Adipocyte (in vitro differentiated cells): ENCODE results near the gene SLC9C1.

ENCODE experiments used
- DNase-seq: peaks from one replicate; pipeline ENCODE4 v3.0.0-alpha.2; 2015; ENCODE audit warnings: low read depth
- H3K27me3 ChIP-seq: replicated peaks from 2 replicates; pipeline ENCODE4 v1.7.0; 2013; ENCODE audit warnings: mild to moderate bottlenecking, low read length, moderate library complexity; ENCODE audit not compliant: control insufficient read depth, insufficient read depth
- H3K36me3 ChIP-seq: 2 replicates; pipeline ENCODE4 v1.7.0; 2013; ENCODE audit warnings: low read length, mild to moderate bottlenecking, moderate library complexity; ENCODE audit not compliant: control insufficient read depth, insufficient read depth, severe bottlenecking
- H3K4me1 ChIP-seq: 2 replicates; pipeline ENCODE4 v1.7.0; 2013; ENCODE audit warnings: mild to moderate bottlenecking, low read length, moderate library complexity; ENCODE audit not compliant: control insufficient read depth, insufficient read depth
- H3K4me3 ChIP-seq: 2 replicates; pipeline ENCODE4 v1.7.0; 2013; ENCODE audit warnings: mild to moderate bottlenecking, low read length, moderate library complexity
- H3K9ac ChIP-seq: 2 replicates; pipeline ENCODE4 v1.7.0; 2013; ENCODE audit warnings: mild to moderate bottlenecking, low read length, moderate library complexity
- H3K9me3 ChIP-seq: 2 replicates; pipeline ENCODE4 v1.7.0; 2013; ENCODE audit warnings: mild to moderate bottlenecking, low read length, moderate library complexity; ENCODE audit not compliant: control insufficient read depth

The SLC9C1 gene

GRCh38 chr3:112303764-112304325 is 9.8 kb upstream of the SLC9C1 start:
- no peaks in the 10 kb centered on the region for H3K27me3 ChIP-seq
- peak; percentile 42 for DNase-seq
- H3K9ac ChIP-seq, result peak overlapping the region; percentile 71
- H3K36me3 ChIP-seq, result no peaks in the 10 kb centered on the region
- H3K4me1 ChIP-seq, result peaks cover 30% of the 10 kb centered on the region
- no peaks in the 10 kb centered on the region for H3K9me3 ChIP-seq
- peak overlapping the region; percentile 81 for H3K4me3 ChIP-seq

- DNase-seq, result peak; percentile 28
- Histone ChIP-seq H3K9ac (peak overlapping the region; percentile 71), H3K36me3 (no peaks in the 10 kb centered on the region), H3K4me1 (peaks cover 27% of the 10 kb centered on the region), H3K4me3 (peak overlapping the region; percentile 81), H3K27me3 (no peaks in the 10 kb centered on the region), H3K9me3 (no peaks in the 10 kb centered on the region)
Observed at GRCh38 chr3:112302881-112303763, 9.1 kb upstream of the SLC9C1 start.

- Histone ChIP-seq H3K9me3 (no peaks in the 10 kb centered on the region), H3K9ac (peak overlapping the region; percentile 71), H3K36me3 (no peaks in the 10 kb centered on the region), H3K4me3 (peak overlapping the region; percentile 81), H3K4me1 (peaks cover 19% of the 10 kb centered on the region), H3K27me3 (no peaks in the 10 kb centered on the region)
- DNase-seq, result peak; percentile 25
Observed at GRCh38 chr3:112302150-112302830, 8.3 kb upstream of the SLC9C1 start.

- no peak overlapping the region for H3K4me3 ChIP-seq
- no peak for DNase-seq
- H3K27me3 ChIP-seq, result no peaks in the 10 kb centered on the region
- H3K4me1 ChIP-seq, result peaks cover 17% of the 10 kb centered on the region
- H3K9ac ChIP-seq, result no peak overlapping the region
- no peaks in the 10 kb centered on the region for H3K36me3 ChIP-seq
- H3K9me3 ChIP-seq, result no peaks in the 10 kb centered on the region
Observed at GRCh38 chr3:112298781-112299180, 4.8 kb upstream of the SLC9C1 start.

- Histone ChIP-seq H3K36me3 (no peaks in the 10 kb centered on the region), H3K9ac (no peak overlapping the region), H3K27me3 (no peaks in the 10 kb centered on the region), H3K4me3 (no peak overlapping the region), H3K9me3 (no peaks in the 10 kb centered on the region), H3K4me1 (peaks cover 13% of the 10 kb centered on the region)
- DNase-seq, result no peak
Observed at GRCh38 chr3:112297714-112298113, 3.7 kb upstream of the SLC9C1 start.

GRCh38 chr3:112289011-112289410 is 5.0 kb downstream of the SLC9C1 start:
- no peak for DNase-seq
- H3K9ac ChIP-seq, result no peak overlapping the region
- peaks cover 9% of the 10 kb centered on the region for H3K4me1 ChIP-seq
- no peak overlapping the region for H3K4me3 ChIP-seq
- peaks cover 7% of the 10 kb centered on the region for H3K9me3 ChIP-seq
- no peaks in the 10 kb centered on the region for H3K27me3 ChIP-seq
- no peaks in the 10 kb centered on the region for H3K36me3 ChIP-seq

GRCh38 chr3:112280266-112280665 is 13.8 kb downstream of the SLC9C1 start:
- no peak overlapping the region for H3K4me3 ChIP-seq
- no peaks in the 10 kb centered on the region for H3K9me3 ChIP-seq
- H3K27me3 ChIP-seq, result peaks cover 8% of the 10 kb centered on the region
- DNase-seq, result no peak
- peaks cover 5% of the 10 kb centered on the region for H3K4me1 ChIP-seq
- H3K36me3 ChIP-seq, result no peaks in the 10 kb centered on the region
- H3K9ac ChIP-seq, result no peak overlapping the region

GRCh38 chr3:112273536-112273935 is 20.5 kb downstream of the SLC9C1 start:
- DNase-seq, result no peak
- no peak overlapping the region for H3K9ac ChIP-seq
- peaks cover 5% of the 10 kb centered on the region for H3K4me1 ChIP-seq
- no peaks in the 10 kb centered on the region for H3K9me3 ChIP-seq
- H3K27me3 ChIP-seq, result no peaks in the 10 kb centered on the region
- H3K4me3 ChIP-seq, result no peak overlapping the region
- H3K36me3 ChIP-seq, result no peaks in the 10 kb centered on the region

GRCh38 chr3:112261742-112262141 is 32.3 kb downstream of the SLC9C1 start:
- no peak overlapping the region for H3K9ac ChIP-seq
- no peak for DNase-seq
- H3K4me1 ChIP-seq, result no peaks in the 10 kb centered on the region
- no peaks in the 10 kb centered on the region for H3K36me3 ChIP-seq
- no peaks in the 10 kb centered on the region for H3K27me3 ChIP-seq
- no peak overlapping the region for H3K4me3 ChIP-seq
- no peaks in the 10 kb centered on the region for H3K9me3 ChIP-seq

GRCh38 chr3:112260563-112260962 is 33.5 kb downstream of the SLC9C1 start:
- Histone ChIP-seq H3K4me1 (no peaks in the 10 kb centered on the region), H3K9me3 (peaks cover 3% of the 10 kb centered on the region)

GRCh38 chr3:112253301-112253971 is 40.6 kb downstream of the SLC9C1 start:
- no peak overlapping the region for H3K9ac ChIP-seq
- no peak for DNase-seq

More at GRCh38 chr3:112260563-112260962, 33.5 kb downstream of the SLC9C1 start:
- Histone ChIP-seq H3K36me3 (no peaks in the 10 kb centered on the region), H3K9ac (no peak overlapping the region), H3K4me3 (no peak overlapping the region), H3K27me3 (no peaks in the 10 kb centered on the region)
- no peak for DNase-seq

More at GRCh38 chr3:112253301-112253971, 40.6 kb downstream of the SLC9C1 start:
- Histone ChIP-seq H3K4me1 (no peaks in the 10 kb centered on the region), H3K36me3 (no peaks in the 10 kb centered on the region), H3K9me3 (peaks cover 17% of the 10 kb centered on the region), H3K27me3 (no peaks in the 10 kb centered on the region), H3K4me3 (no peak overlapping the region)
